NCI-H526 (cell line): ENCODE data around the gene KIF26A.

Source experiments
- DNase-seq, 2 experiments: peaks; one replicate each; lab custom pipeline; 2025; lab: John Stamatoyannopoulos, UW

KIF26A gene

GRCh38 chr14:104157016-104157928, 18.9 kb downstream of the KIF26A start:
- no peak for DNase-seq

GRCh38 chr14:104158827-104159798, 20.7 kb downstream of the KIF26A start:
- no peak for DNase-seq

GRCh38 chr14:104159990-104160389, 21.6 kb downstream of the KIF26A start:
- DNase-seq: no peak

- no peak for DNase-seq
Measured at GRCh38 chr14:104161602-104162367, 23.4 kb downstream of the KIF26A start.

GRCh38 chr14:104162495-104162894, 24.1 kb downstream of the KIF26A start:
- DNase-seq: no peak

GRCh38 chr14:104163541-104163940, 25.2 kb downstream of the KIF26A start:
- no peak for DNase-seq

GRCh38 chr14:104164041-104164440, 25.7 kb downstream of the KIF26A start:
- DNase-seq: no peak

- DNase-seq: no peak
Measured at GRCh38 chr14:104164512-104164911, 26.1 kb downstream of the KIF26A start.

- no peak for DNase-seq
Measured at GRCh38 chr14:104166698-104167097, 28.3 kb downstream of the KIF26A start.

GRCh38 chr14:104168603-104169002, 30.2 kb downstream of the KIF26A start:
- no peak for DNase-seq

- DNase-seq: no peak
Measured at GRCh38 chr14:104169005-104169698, 30.8 kb downstream of the KIF26A start.

GRCh38 chr14:104169699-104170479, 31.5 kb downstream of the KIF26A start:
- no peak for DNase-seq

GRCh38 chr14:104171029-104171697, 32.8 kb downstream of the KIF26A start:
- no peak for DNase-seq

GRCh38 chr14:104171895-104172294, 33.5 kb downstream of the KIF26A start:
- DNase-seq: no peak

GRCh38 chr14:104172349-104172748, 34.0 kb downstream of the KIF26A start:
- no peak for DNase-seq

GRCh38 chr14:104172880-104173279, 34.5 kb downstream of the KIF26A start:
- DNase-seq: no peak

GRCh38 chr14:104174051-104174450, 35.7 kb downstream of the KIF26A start:
- no peak for DNase-seq

- no peak for DNase-seq
Measured at GRCh38 chr14:104175041-104175440, 36.7 kb downstream of the KIF26A start.

- no peak for DNase-seq
Measured at GRCh38 chr14:104175811-104176210, 37.4 kb downstream of the KIF26A start.

GRCh38 chr14:104176611-104177010, 38.2 kb downstream of the KIF26A start:
- no peak for DNase-seq
